Activated CD4-positive, alpha-beta T cell treated with anti-CD3 and anti-CD28 coated beads for 36 hours (primary cell): ENCODE measurements around the gene CARD19. TPM values are rescaled to one million over a fixed set of nuclear protein-coding genes. Genes with fewer than 3 reads are reported as not detected.
"Not testable (repeated sequence)": the region's sequence is repeated elsewhere in the genome, so short reads cannot be mapped to it uniquely, and the experiment has no call there.

Experiments
- ATAC-seq: fragments of 200-7000 bp; cut with Tn5 transposase; one replicate; pipeline ENCODE4 v1.10.0; 2021; ENCODE audit warnings: mild to moderate bottlenecking, moderate library complexity
- CTCF ChIA-PET: fragments of 350-600 bp; sonication (Branson Sonifier 250); formaldehyde crosslinking; loops from one replicate; lab custom pipeline; 2021; ENCODE audit warnings: antibody characterized with exemption; lab: Charles Lee
- POLR2A ChIA-PET: fragments of 350-600 bp; sonication (Branson Sonifier 250); formaldehyde crosslinking; loops from one replicate; lab custom pipeline; 2021; ENCODE audit warnings: antibody characterized with exemption, inconsistent platforms; lab: Charles Lee
- DNase-seq: peaks from one replicate; pipeline ENCODE4 v3.0.0-alpha.2; 2020
- H3K27ac Mint-ChIP-seq: one replicate; pipeline ENCODE4 v1.8.0; 2021; ENCODE audit warnings: mixed read lengths
- H3K27me3 Mint-ChIP-seq: one replicate; pipeline ENCODE4 v1.8.0; 2021; ENCODE audit warnings: mixed read lengths
- H3K36me3 Mint-ChIP-seq: one replicate; pipeline ENCODE4 v1.8.0; 2021; ENCODE audit warnings: low read depth, mixed read lengths
- H3K4me1 Mint-ChIP-seq: one replicate; pipeline ENCODE4 v1.8.0; 2021; ENCODE audit warnings: mixed read lengths
- H3K4me3 Mint-ChIP-seq: one replicate; pipeline ENCODE4 v1.8.0; 2021; ENCODE audit warnings: mild to moderate bottlenecking, moderate library complexity, mixed read lengths
- H3K9me3 Mint-ChIP-seq: one replicate; pipeline ENCODE4 v1.8.0; 2021; ENCODE audit warnings: low read depth, mixed read lengths
- intact Hi-C, 2 experiments: fragments of 100-400 bp; cut with DNase I in 1 of 2; cut with micrococcal nuclease in 1 of 2; formaldehyde crosslinking; loops; one replicate each; pipeline versions ENCODE4 v1.14.2 to v1.15.1; 2022 to 2024; cut with DNase I, micrococcal nuclease
- total RNA-seq, 2 experiments: library from RNA; stranded (reverse); gene quantifications; one replicate each; pipeline ENCODE4 v1.2.3, GENCODE V29; 2021

Gene CARD19
- total RNA-seq, 2 experiments from 2014 or later = 39.6 to 44.4 TPM

DNA sequence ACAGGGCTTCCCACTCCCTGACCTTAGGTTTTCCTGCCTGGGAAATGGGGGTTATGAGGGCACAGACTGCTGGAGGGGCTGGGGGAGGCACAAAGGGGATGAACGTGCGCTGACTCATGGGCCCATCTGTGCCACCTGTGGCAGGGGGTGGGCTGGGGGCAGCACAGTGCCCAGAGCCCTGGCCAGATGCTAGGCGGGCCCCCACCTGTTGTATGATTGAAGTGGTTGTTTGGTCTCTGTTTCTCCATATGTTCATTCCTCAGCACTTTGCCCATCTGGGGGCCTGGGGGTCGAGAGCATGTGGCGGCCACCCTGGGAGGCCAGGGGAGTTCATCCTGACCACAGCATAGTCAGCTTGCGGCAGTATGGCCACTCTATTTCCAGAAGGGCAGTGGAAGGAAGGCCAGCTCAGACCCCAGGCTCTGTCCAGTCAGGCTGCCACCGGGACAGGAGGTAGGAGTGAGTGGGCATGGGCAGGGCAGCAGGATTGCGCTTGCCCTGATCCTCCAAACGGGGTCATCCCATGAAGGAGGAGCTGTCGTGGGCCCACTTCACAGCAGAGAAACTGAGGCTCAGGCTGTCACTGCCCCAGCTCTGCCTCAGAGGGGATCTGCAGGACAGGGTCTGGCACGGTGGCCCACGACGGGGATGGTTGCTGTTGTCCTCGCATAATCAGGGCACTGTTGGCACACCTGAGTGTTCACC, 38.9 kb downstream of the CARD19 start:
- POLR2A ChIA-PET = interaction anchor here (1.5 kb wide), 1 partner anchor 15 kb away, joined by 6 read pairs; no protein-coding TSS in a partner anchor
- peak overlapping the region; percentile 88 for H3K4me3 Mint-ChIP-seq
- intact Hi-C loops = loop anchor here (1.0 to 2.0 kb wide), 9 partner anchors 11 to 431 kb away; partner anchors contain the start of genes FAM120A (in 1 of the 2) and WNK2 (in 1 of the 2)

DNA sequence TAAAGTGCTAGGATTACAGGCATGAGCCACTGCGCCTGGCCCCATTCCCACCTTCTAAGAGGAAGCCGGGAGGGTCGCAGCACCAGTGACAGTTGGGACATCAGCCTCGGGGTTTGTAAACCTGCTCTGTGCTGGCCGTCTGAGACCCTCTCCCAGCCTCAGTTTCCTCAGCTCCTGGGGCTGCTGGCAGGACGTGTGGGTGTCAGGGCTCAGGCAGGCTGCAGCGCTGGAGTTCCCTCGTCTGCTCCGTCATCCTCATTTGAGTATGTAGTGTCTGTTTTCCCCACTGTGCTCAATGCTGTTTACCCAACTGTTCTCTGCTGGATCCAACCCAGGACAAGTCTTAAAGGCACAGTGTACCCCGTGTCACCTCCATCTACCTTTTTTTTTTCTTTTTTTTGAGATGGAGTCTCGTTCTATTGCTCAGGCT, 40.0 kb downstream of the CARD19 start:
- ChIA-PET POLR2A (no interaction called here), CTCF (interaction anchor here (0.8 kb wide), 1 partner anchor 11 kb away, joined by 3 read pairs; no protein-coding TSS in a partner anchor)
- Mint-ChIP-seq H3K4me1 (peaks cover 60% of the 10 kb centered on the region), H3K36me3 (peaks cover 19% of the 10 kb centered on the region), H3K9me3 (peaks cover 3% of the 10 kb centered on the region), H3K27me3 (no peaks in the 10 kb centered on the region), H3K4me3 (no peak overlapping the region), H3K27ac (peak overlapping the region; percentile 10)
- intact Hi-C loops = no loop called here
- DNase-seq (no peak), ATAC-seq (no peak)

More for the DNA sequence above, 38.9 kb downstream of the CARD19 start:
- Mint-ChIP-seq H3K36me3 (peaks cover 20% of the 10 kb centered on the region), H3K27me3 (no peaks in the 10 kb centered on the region), H3K9me3 (peaks cover 3% of the 10 kb centered on the region), H3K27ac (peak overlapping the region; percentile 92), H3K4me1 (peaks cover 62% of the 10 kb centered on the region)
- no peak for ATAC-seq
- no peak for DNase-seq
- CTCF ChIA-PET = interaction anchor here (0.7 to 1.9 kb wide), 5 partner anchors 9 to 26 kb away, joined by 3 to 8 read pairs (median 4); no protein-coding TSS in a partner anchor

GRCh38 chr9:93137362-93137761, 41.3 kb downstream of the CARD19 start:
- Mint-ChIP-seq H3K4me1 (peaks cover 51% of the 10 kb centered on the region), H3K27ac (no peak overlapping the region), H3K36me3 (peaks cover 10% of the 10 kb centered on the region), H3K27me3 (no peaks in the 10 kb centered on the region), H3K4me3 (no peak overlapping the region), H3K9me3 (peaks cover 3% of the 10 kb centered on the region)
- DNase-seq = no peak
- ChIA-PET POLR2A (no interaction called here), CTCF (interaction anchor here (0.8 kb wide), 1 partner anchor 28 kb away, joined by 4 read pairs; no protein-coding TSS in a partner anchor)
- intact Hi-C loops = no loop called here
- no peak for ATAC-seq

GRCh38 chr9:93138171-93138764, 42.3 kb downstream of the CARD19 start:
- no peaks in the 10 kb centered on the region for H3K27me3 Mint-ChIP-seq
- DNase-seq (no peak), ATAC-seq (no peak)
- H3K4me1 Mint-ChIP-seq = peaks cover 49% of the 10 kb centered on the region
- H3K27ac Mint-ChIP-seq = no peak overlapping the region
- intact Hi-C loops = no loop called here
- H3K4me3 Mint-ChIP-seq = no peak overlapping the region
- peaks cover under 1% of the 10 kb centered on the region for H3K36me3 Mint-ChIP-seq
- H3K9me3 Mint-ChIP-seq = peaks cover 3% of the 10 kb centered on the region
- ChIA-PET CTCF (interaction anchor here (0.7 to 1.2 kb wide), 3 partner anchors 29 to 135 kb away, joined by 3 to 4 read pairs (median 4); no protein-coding TSS in a partner anchor), POLR2A (no interaction called here)

GRCh38 chr9:93139365-93140182, 43.6 kb downstream of the CARD19 start:
- intact Hi-C loops = no loop called here
- Mint-ChIP-seq H3K27ac (no peak overlapping the region), H3K36me3 (peaks cover 2% of the 10 kb centered on the region), H3K27me3 (no peaks in the 10 kb centered on the region), H3K9me3 (peaks cover 3% of the 10 kb centered on the region), H3K4me3 (no peak overlapping the region), H3K4me1 (peaks cover 61% of the 10 kb centered on the region)
- ATAC-seq (no peak), DNase-seq (no peak)
- POLR2A ChIA-PET = no interaction called here
- CTCF ChIA-PET = no interaction called here

- H3K4me3 Mint-ChIP-seq = no peak overlapping the region
- DNase-seq = no peak
- no peak for ATAC-seq
- POLR2A ChIA-PET = no interaction called here
- peaks cover 62% of the 10 kb centered on the region for H3K4me1 Mint-ChIP-seq
- intact Hi-C loops = no loop called here
- no peaks in the 10 kb centered on the region for H3K27me3 Mint-ChIP-seq
- peaks cover 12% of the 10 kb centered on the region for H3K36me3 Mint-ChIP-seq
- no peak overlapping the region for H3K27ac Mint-ChIP-seq
- H3K9me3 Mint-ChIP-seq = peaks cover 13% of the 10 kb centered on the region
- CTCF ChIA-PET = interaction anchor here (0.6 to 1.8 kb wide), 2 partner anchors 15 to 242 kb away, joined by 3 to 7 read pairs; no protein-coding TSS in a partner anchor
These were observed 45.9 kb downstream of the CARD19 start for GRCh38 chr9:93141771-93142483.

- ChIA-PET POLR2A (no interaction called here), CTCF (interaction anchor here (0.5 to 3.4 kb wide), 5 partner anchors 9 to 35 kb away, joined by 3 to 11 read pairs (median 4); partner anchors contain the start of gene NINJ1)
- Mint-ChIP-seq H3K9me3 (peaks cover 22% of the 10 kb centered on the region), H3K27ac (peak overlapping the region; percentile 91), H3K27me3 (no peaks in the 10 kb centered on the region), H3K4me1 (peaks cover 64% of the 10 kb centered on the region), H3K4me3 (no peak overlapping the region), H3K36me3 (peaks cover 27% of the 10 kb centered on the region)
- ATAC-seq = peak; percentile 57
- peak; percentile 60 for DNase-seq
- intact Hi-C loops = no loop called here
These were observed 48.0 kb downstream of the CARD19 start for GRCh38 chr9:93143830-93144530.

- peak; percentile 70 for ATAC-seq
- peaks cover 27% of the 10 kb centered on the region for H3K36me3 Mint-ChIP-seq
- peaks cover 65% of the 10 kb centered on the region for H3K4me1 Mint-ChIP-seq
- peak overlapping the region; percentile 91 for H3K27ac Mint-ChIP-seq
- intact Hi-C loops = loop anchor here (1.0 to 5.0 kb wide), 6 partner anchors 10 to 184 kb away; partner anchors contain the start of genes CARD19 (in 1 of the 2) and NINJ1 (in 1 of the 2)
- H3K27me3 Mint-ChIP-seq = not testable (repeated sequence)
- peaks cover 22% of the 10 kb centered on the region for H3K9me3 Mint-ChIP-seq
- H3K4me3 Mint-ChIP-seq = peak overlapping the region; percentile 21
- ChIA-PET CTCF (interaction anchor here (0.6 to 3.4 kb wide), 3 partner anchors 15 to 156 kb away, joined by 5 to 11 read pairs (median 5); no protein-coding TSS in a partner anchor), POLR2A (interaction anchor here (0.6 to 1.1 kb wide), 2 partner anchors 45 to 82 kb away, joined by 3 to 7 read pairs; no protein-coding TSS in a partner anchor)
- peak; percentile 79 for DNase-seq
These were observed 50.7 kb downstream of the CARD19 start for GRCh38 chr9:93146696-93147095.

GRCh38 chr9:93147632-93148031, 51.6 kb downstream of the CARD19 start:
- Mint-ChIP-seq H3K4me1 (peaks cover 60% of the 10 kb centered on the region), H3K36me3 (peaks cover 27% of the 10 kb centered on the region), H3K9me3 (peaks cover 22% of the 10 kb centered on the region), H3K4me3 (peak overlapping the region; percentile 30), H3K27ac (peak overlapping the region; percentile 87), H3K27me3 (no peaks in the 10 kb centered on the region)
- DNase-seq = no peak
- ChIA-PET POLR2A (no interaction called here), CTCF (interaction anchor here (0.6 to 3.4 kb wide), 2 partner anchors 38 to 78 kb away, joined by 3 to 11 read pairs; no protein-coding TSS in a partner anchor)
- no peak for ATAC-seq
- intact Hi-C loops = loop anchor here (1.0 to 5.0 kb wide), 6 partner anchors 9 to 193 kb away; partner anchors contain the start of gene CARD19 (in 1 of the 2)

GRCh38 chr9:93148721-93149120, 52.7 kb downstream of the CARD19 start:
- H3K27ac Mint-ChIP-seq = peak overlapping the region; percentile 93
- H3K4me3 Mint-ChIP-seq = peak overlapping the region; percentile 51
- peaks cover 52% of the 10 kb centered on the region for H3K4me1 Mint-ChIP-seq
- peaks cover 22% of the 10 kb centered on the region for H3K9me3 Mint-ChIP-seq
- DNase-seq (peak; percentile 43), ATAC-seq (peak; percentile 2)
- peaks cover 27% of the 10 kb centered on the region for H3K36me3 Mint-ChIP-seq
- CTCF ChIA-PET = no interaction called here
- intact Hi-C loops = loop anchor here (2.0 to 5.0 kb wide), 4 partner anchors 51 to 194 kb away; partner anchors contain the start of gene CARD19 (in 1 of the 2)
- POLR2A ChIA-PET = no interaction called here
- H3K27me3 Mint-ChIP-seq = no peaks in the 10 kb centered on the region
